Measurements from ENCODE around the gene CADPS.

Gene CADPS

GRCh38 chr3:62481962-62482361 lies 393.3 kb downstream of the CADPS start:
- DNase-seq = no peak

GRCh38 chr3:62480056-62480455 lies 395.2 kb downstream of the CADPS start:
- DNase-seq = no peak

DNA sequence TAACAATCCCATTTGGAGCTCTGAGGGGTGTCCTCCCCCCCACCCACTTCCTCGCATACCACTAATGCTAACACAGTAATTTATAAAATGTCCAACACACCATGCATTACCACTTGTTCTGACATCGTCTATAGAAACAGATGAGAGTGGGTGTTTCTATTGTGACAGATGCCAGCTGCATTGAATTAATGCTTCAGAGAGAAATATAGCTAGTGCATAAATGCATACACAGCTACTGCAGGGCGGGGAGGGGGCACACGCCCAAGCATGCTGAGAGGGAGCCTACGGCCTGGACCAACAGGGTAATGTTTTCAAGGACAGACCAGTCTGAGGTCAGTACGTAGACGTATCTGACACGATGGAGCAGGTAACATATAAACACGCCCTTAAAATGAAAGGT lies 395.9 kb downstream of the CADPS start:
- no peak for DNase-seq

- no peak for DNase-seq
Observed at GRCh38 chr3:62475306-62475705, 399.9 kb downstream of the CADPS start.

GRCh38 chr3:62467966-62468722 lies 407.1 kb downstream of the CADPS start:
- no peak for DNase-seq

DNA sequence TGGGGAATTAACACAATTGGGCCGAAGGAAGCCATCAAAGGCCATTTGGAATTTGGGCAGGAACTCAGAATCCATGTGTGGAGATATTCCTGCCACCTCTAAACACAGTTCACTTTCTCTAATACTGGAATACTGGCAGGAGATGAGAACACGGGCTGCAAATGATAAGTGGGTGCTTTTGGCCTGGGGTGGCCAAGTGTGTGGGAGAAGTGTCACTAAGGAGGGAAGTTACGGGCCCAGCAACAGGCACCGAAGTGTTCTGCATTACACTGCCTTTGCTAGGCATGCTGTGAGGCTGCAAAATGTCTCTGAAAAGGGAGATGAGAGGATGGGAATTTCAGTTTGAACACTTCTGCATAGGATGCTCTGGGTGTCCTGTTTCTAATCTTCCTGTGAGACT lies 412.4 kb downstream of the CADPS start:
- no peak for DNase-seq

- DNase-seq = no peak
Observed at GRCh38 chr3:62462104-62462762, 413.0 kb downstream of the CADPS start.

GRCh38 chr3:62454916-62455315 lies 420.3 kb downstream of the CADPS start:
- DNase-seq = no peak

- no peak for DNase-seq
Observed at GRCh38 chr3:62453448-62453847, 421.8 kb downstream of the CADPS start.

DNA sequence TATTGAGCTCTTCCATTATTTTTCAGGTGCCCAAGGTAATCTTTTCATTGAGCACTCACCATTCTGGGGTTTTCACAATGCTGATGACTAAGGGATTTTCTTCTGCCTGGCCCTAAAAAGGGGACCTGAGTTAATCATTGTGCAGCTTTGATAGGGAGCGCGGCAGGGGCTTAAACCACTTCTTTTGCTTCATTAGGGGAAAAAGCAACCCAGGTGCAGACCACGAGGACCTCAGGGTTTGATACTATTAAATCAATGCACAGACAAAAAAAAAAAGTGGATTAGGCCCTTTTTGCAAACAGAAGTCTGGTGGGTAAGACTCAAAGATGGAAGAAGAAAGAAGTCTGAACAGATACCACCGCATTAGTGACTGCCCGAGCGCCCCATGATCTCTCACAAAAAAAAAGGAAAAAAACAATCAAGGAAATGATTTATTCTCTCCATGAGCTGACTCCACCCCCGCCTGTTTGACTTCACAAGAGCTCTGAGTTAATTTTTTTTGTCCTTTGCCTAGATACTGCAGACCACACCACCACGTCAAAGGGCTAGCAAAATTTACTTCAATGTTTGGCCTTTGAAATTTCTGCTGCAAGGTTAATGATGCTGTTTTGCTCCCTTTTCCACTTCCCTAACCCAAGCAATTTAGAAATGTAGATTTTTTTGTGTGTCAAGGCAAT lies 423.9 kb downstream of the CADPS start:
- no peak for DNase-seq

- DNase-seq = no peak
Observed at GRCh38 chr3:62446337-62446940, 428.8 kb downstream of the CADPS start.

GRCh38 chr3:62445275-62445674 lies 429.9 kb downstream of the CADPS start:
- DNase-seq = no peak

- DNase-seq = no peak
Observed at GRCh38 chr3:62439978-62440377, 435.2 kb downstream of the CADPS start.

GRCh38 chr3:62439176-62439813 lies 435.9 kb downstream of the CADPS start:
- DNase-seq = no peak

- no peak for DNase-seq
Observed at GRCh38 chr3:62436785-62437184, 438.4 kb downstream of the CADPS start.

- no peak for DNase-seq
Observed at GRCh38 chr3:62433396-62433795, 441.8 kb downstream of the CADPS start.

- no peak for DNase-seq
Observed at GRCh38 chr3:62421207-62421606, 454.0 kb downstream of the CADPS start.

- DNase-seq = no peak
Observed at GRCh38 chr3:62416144-62416543, 459.1 kb downstream of the CADPS start.

DNA sequence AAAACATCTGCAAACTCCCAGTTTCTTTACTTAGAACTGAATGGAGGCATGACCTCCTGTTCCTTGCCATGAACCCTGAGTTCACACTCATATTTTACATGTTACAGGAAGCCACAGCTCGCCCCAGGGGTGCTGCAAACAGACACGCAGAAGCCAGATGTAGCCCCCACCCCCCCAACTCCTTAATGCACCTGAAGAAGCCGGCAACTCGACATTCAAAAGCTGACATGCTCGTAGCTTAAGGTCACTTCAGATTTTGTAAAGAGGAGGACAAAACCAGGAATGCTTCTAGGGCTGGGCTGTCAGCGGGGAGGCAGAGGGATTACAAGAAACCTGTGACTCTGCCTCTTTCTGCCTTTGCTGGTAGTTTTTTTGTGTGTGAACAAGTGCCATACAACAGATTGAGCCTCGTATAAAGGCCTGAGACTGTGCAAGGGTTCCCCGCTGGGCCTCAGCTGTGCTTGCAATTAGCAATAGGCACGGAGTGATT lies 459.9 kb downstream of the CADPS start:
- DNase-seq = no peak

DNA sequence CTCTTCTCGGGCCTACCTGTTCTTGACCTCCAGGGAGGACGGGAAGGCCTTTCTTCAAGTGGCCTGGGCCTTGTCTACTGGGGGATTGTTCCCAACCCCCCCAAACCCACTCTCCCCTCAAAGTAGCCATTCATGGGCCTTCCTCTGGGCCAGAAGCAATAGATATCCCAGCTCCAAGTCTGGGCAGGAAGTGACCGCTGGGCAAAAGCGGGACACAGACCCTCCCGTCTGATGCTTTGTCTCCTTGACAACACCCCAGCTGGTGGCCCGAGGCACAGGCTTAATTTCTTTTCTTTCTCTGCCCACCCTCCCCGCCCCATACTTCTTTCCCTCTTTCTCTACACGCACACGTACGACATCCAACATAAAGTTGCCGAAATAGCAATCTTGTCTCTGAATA lies 460.4 kb downstream of the CADPS start:
- no peak for DNase-seq

DNA sequence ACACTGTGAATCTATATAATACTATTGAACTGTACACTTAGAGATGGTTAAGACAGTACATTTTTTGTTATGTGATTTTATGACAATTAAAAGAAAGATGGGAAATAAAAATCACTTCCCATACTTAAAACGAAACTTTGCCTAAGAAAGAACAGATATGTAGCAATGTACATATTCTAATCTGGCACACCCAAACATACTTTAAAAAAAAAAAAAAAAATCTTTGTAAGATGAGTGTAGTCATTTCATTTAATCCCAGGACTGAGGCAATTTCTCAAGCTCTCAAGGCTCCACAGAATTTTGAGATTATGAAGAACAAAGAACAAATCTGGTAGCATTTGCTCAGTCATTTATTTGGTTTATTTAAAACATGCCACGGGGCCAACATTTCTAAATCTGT lies 461.5 kb downstream of the CADPS start:
- DNase-seq = no peak

- no peak for DNase-seq
Observed at GRCh38 chr3:62406945-62407344, 468.3 kb downstream of the CADPS start.

GRCh38 chr3:62405566-62405965 lies 469.6 kb downstream of the CADPS start:
- no peak for DNase-seq

All from NCI-H510A (cell line).